Nephron progenitor cell (in vitro differentiated cells): Measurements from ENCODE around the gene VPS26B.
"Not testable (repeated sequence)": the region's sequence is repeated elsewhere in the genome, so short reads cannot be mapped to it uniquely, and the experiment has no call there.

Source experiments
- DNase-seq: peaks from one replicate; pipeline ENCODE4 v3.0.0; 2021
- H3K27ac Mint-ChIP-seq: 2 replicates; pipeline ENCODE4 v1.8.0; 2021; ENCODE audit warnings: mild to moderate bottlenecking, moderate library complexity, mixed read lengths
- H3K27me3 Mint-ChIP-seq: 2 replicates; pipeline ENCODE4 v1.8.0; 2021; ENCODE audit warnings: mild to moderate bottlenecking, low read depth, mixed read lengths; ENCODE audit not compliant: poor library complexity
- H3K36me3 Mint-ChIP-seq: 2 replicates; pipeline ENCODE4 v1.8.0; 2021; ENCODE audit warnings: low read depth, mixed read lengths
- H3K4me1 Mint-ChIP-seq: 2 replicates; pipeline ENCODE4 v1.8.0; 2021; ENCODE audit warnings: mixed read lengths
- H3K4me3 Mint-ChIP-seq: 2 replicates; pipeline ENCODE4 v1.8.0; 2021; ENCODE audit warnings: mild to moderate bottlenecking, moderate library complexity, mixed read lengths
- H3K9me3 Mint-ChIP-seq: 2 replicates; pipeline ENCODE4 v1.8.0; 2021; ENCODE audit warnings: mild to moderate bottlenecking, moderate library complexity, mixed read lengths
- TF ChIP-seq, protein P1 (sequence below): fragments of 200-600 bp; sonication (generic); IDR thresholded peaks from 2 replicates; pipeline ENCODE4 v1.5.0; 2021; ENCODE audit warnings: antibody characterized with exemption

The VPS26B gene

DNA sequence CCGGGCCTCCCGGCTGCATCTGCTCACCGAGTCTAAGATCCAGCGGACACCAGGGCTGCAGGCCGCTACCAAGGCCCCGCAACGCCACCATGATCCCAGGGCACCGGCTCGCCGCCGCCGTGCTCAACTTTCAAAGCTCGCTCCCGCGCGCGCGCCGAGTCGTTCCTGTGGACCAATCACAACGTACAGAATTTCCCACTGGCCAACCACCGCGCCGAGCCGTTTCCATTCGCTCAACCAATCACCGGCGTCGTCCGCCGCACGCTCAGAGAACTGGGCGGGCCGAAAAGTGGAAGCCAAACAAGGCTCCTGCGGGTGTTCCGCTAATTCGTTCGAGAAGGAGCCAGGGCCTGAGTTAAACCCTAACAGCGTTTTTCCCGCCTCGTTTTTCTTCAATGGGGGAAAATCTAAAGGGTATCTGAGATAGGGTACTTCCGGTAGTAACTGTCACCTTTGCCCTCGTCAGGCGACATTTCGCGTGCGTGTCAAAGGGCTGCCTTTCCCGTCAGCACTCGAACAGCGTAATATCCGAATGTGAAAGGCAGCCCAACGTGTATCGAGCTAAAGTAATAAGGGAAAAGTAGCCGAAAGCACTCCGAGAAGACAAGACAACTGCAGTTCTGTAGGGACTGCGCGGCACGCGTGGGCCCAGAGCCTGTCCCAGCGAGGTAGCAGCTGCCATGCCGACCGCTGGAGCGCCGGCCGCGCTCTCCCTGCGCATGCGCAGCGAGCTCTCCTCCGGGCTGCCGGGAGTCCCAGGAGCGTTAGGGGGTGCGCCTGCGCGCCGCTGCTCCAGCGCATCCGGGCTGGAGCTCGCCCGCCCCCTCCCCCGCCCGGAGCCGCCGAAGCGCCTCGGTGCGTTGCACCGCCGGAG, at the start of gene VPS26B, which contains the start of gene NCAPD3:
VPS26B (plus strand) TSS at position 836 of the 874 bp plus-strand sequence. CDS start 452 bp downstream, outside the sequence.
NCAPD3 (minus strand) TSS at position 132 of the 874 bp plus-strand sequence; CDS start at position 91, 41 bp downstream.
- TF ChIP-seq, protein P1, sequence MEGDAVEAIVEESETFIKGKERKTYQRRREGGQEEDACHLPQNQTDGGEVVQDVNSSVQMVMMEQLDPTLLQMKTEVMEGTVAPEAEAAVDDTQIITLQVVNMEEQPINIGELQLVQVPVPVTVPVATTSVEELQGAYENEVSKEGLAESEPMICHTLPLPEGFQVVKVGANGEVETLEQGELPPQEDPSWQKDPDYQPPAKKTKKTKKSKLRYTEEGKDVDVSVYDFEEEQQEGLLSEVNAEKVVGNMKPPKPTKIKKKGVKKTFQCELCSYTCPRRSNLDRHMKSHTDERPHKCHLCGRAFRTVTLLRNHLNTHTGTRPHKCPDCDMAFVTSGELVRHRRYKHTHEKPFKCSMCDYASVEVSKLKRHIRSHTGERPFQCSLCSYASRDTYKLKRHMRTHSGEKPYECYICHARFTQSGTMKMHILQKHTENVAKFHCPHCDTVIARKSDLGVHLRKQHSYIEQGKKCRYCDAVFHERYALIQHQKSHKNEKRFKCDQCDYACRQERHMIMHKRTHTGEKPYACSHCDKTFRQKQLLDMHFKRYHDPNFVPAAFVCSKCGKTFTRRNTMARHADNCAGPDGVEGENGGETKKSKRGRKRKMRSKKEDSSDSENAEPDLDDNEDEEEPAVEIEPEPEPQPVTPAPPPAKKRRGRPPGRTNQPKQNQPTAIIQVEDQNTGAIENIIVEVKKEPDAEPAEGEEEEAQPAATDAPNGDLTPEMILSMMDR, result no peak
- Mint-ChIP-seq H3K27ac (peak within 1 kb of the TSS; percentile 95), H3K9me3 (no peaks in the 10 kb centered on the region), H3K36me3 (peaks cover 10% of the 10 kb centered on the region), H3K27me3 (peaks cover 8% of the 10 kb centered on the region), H3K4me1 (peaks cover 47% of the 10 kb centered on the region), H3K4me3 (peak within 1 kb of the TSS; percentile 98)
- DNase-seq, result peak; percentile 97

DNA sequence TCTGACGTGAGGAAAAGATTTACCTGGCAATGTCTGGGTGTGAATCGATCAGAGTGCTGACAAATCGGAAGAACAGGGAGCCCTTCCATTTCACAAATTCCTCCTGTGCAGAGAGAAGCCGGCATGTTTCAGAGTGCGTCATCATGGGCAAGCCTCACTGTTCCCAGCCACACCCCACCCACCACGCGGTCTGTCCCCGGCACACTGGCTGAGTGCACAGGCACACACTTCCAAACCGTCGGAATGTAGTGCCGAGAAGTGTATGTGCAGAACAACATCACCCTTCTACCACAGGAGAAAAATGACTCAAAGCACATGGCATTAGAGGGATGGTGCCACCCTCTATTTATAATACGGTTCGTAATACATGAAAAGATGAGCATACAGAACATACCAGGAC, 48.2 kb upstream of the VPS26B start:
- TF ChIP-seq, protein P1, result no peak
- H3K4me1 Mint-ChIP-seq, result no peaks in the 10 kb centered on the region
- no peak for DNase-seq
- peaks cover 77% of the 10 kb centered on the region for H3K36me3 Mint-ChIP-seq
- no peak overlapping the region for H3K4me3 Mint-ChIP-seq
- H3K27ac Mint-ChIP-seq, result no peak overlapping the region
- no peaks in the 10 kb centered on the region for H3K27me3 Mint-ChIP-seq
- H3K9me3 Mint-ChIP-seq, result peaks cover 4% of the 10 kb centered on the region

DNA sequence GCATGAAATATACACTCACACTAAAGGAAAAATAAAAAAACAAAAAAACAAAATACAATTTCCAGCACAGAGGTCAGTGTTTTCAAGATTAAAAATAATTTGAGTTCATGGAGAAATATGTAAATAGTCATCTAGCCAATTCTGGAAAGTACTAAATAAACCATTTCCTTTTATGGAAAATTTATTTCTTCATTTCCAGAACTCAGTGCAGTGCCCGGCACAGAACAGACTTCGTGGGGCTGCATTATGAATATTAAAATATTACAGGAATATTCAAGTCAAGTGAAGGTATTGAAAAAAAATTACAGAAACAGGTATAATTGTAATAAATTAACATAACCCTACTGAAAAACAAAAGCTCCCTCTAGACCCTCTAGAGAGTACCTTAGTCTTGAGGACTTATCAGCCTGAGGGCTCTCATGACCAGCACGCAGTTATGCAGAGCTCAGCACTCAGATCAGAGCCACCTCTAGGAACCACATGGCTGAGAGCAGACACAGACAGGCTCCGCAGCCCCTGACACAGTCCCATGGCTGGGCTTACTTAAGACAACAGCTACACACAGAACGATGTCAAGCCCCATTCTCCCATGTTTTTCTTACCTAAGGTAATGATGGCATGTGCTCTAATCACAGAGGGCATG, 46.3 kb upstream of the VPS26B start:
- no peak for DNase-seq
- TF ChIP-seq, protein P1, result no peak
- Mint-ChIP-seq H3K4me1 (no peaks in the 10 kb centered on the region), H3K36me3 (peaks cover 65% of the 10 kb centered on the region), H3K27ac (no peak overlapping the region), H3K27me3 (no peaks in the 10 kb centered on the region), H3K4me3 (no peak overlapping the region), H3K9me3 (no peaks in the 10 kb centered on the region)

DNA sequence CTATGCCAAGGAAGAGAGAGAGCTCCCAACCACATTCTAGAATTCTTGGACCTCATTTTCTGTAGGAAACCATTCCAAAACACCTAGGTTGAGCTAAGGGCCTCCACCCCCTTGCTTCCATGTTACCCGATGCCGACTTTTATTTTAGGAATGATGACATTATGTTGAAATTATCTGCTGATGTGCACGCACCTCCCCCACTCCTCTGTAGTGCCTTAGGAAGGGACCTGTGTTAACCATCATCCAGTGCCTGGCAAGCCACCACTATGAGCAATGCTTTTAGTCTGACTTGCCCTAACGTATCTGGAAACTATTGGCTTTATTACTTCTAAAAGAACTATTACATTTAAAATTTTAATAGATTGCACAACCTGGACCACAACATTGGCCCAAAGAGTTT, 42.8 kb upstream of the VPS26B start:
- H3K4me3 Mint-ChIP-seq, result no peak overlapping the region
- no peaks in the 10 kb centered on the region for H3K9me3 Mint-ChIP-seq
- H3K36me3 Mint-ChIP-seq, result peaks cover 51% of the 10 kb centered on the region
- TF ChIP-seq, protein P1, result no peak
- no peak overlapping the region for H3K27ac Mint-ChIP-seq
- no peaks in the 10 kb centered on the region for H3K27me3 Mint-ChIP-seq
- no peaks in the 10 kb centered on the region for H3K4me1 Mint-ChIP-seq
- DNase-seq, result no peak

DNA sequence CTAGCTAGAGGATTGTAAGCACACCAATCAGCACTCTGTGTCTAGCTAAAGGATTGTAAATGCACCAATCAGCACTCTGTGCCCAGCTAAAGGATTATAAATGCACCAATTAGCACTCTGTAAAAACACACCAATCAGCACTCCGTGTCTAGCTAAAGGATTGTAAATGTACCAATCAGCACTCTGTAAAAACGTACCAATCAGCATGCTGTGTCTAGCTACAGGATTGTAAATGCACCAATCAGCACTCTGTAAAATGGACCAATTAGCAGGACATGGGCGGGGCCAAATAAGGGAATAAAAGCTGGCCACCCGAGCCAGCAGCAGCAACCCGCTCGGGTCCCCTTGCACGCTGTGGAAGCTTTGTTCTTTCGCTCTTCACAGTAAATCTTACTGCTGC, 36.4 kb upstream of the VPS26B start:
- peaks cover 83% of the 10 kb centered on the region for H3K36me3 Mint-ChIP-seq
- not testable (repeated sequence) for H3K9me3 Mint-ChIP-seq, H3K4me1 Mint-ChIP-seq, H3K4me3 Mint-ChIP-seq, H3K27ac Mint-ChIP-seq, DNase-seq, H3K27me3 Mint-ChIP-seq

DNA sequence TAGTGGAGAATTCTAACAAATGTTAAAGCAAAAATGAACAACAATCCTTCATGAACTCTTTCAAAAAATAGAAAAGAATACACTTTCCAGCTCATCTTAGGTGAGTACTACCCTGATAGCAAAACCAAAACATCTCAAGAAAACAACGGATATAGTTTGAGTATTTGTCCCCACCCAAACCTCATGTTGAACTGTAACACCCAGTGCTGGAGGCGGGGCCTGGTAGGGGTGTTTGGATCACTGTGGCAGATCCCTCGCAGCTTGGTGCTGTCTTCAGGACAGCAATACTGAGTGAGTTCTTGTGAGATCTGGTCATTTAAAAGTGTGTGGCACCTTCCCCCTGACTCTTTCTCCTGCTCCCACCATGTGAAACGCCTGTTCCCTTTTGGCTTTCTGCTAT, 27.7 kb upstream of the VPS26B start:
- Mint-ChIP-seq H3K36me3 (peaks cover 87% of the 10 kb centered on the region), H3K4me3 (no peak overlapping the region)

More for the DNA sequence above, 27.7 kb upstream of the VPS26B start:
- TF ChIP-seq, protein P1, result no peak
- DNase-seq, result no peak
- Mint-ChIP-seq H3K27me3 (no peaks in the 10 kb centered on the region), H3K27ac (no peak overlapping the region), H3K9me3 (no peaks in the 10 kb centered on the region), H3K4me1 (no peaks in the 10 kb centered on the region)
